Spleen (tissue), 7 donors: ENCODE measurements around the gene TADA2A.

Experiments used
- POLR2A ChIP-seq, 3 donors: fragments of 450-650 bp; IDR thresholded peaks; one replicate each; pipeline ENCODE4 v1.5.1; 2017; ENCODE audit warnings: antibody characterized with exemption in 3 of 3, mild to moderate bottlenecking in 1 of 3
- POLR2AphosphoS5 ChIP-seq, 3 donors: sonication (generic); formaldehyde crosslinking; IDR thresholded peaks; one replicate each; pipeline ENCODE4 v1.5.1; 2017; ENCODE audit warnings: antibody characterized with exemption in 3 of 3
- TF ChIP-seq, protein P1 (sequence below), 11 experiments: fragments of 200-600 bp in 7 of 11; fragments of 450-650 bp in 4 of 11; sonication (generic) in 4 of 11; IDR thresholded peaks in 8 of 11; conservative IDR thresholded peaks in 3 of 11; 1 replicate in 7 of 11; 2 replicates in 4 of 11; pipeline versions ENCODE4 v1.4.0 to v1.8.0; 2016 to 2021; ENCODE audit warnings: antibody characterized with exemption in 11 of 11, inconsistent platforms in 4 of 11, mild to moderate bottlenecking in 1 of 11
- donor health status: DM: no; HTN: no; CAD: no; lungs with moderate emphysema.
- donor health status: DM: no; HTN: no; CAD: no.
- donor health status: DM: no; HTN: no; CAD: no.

DNA sequence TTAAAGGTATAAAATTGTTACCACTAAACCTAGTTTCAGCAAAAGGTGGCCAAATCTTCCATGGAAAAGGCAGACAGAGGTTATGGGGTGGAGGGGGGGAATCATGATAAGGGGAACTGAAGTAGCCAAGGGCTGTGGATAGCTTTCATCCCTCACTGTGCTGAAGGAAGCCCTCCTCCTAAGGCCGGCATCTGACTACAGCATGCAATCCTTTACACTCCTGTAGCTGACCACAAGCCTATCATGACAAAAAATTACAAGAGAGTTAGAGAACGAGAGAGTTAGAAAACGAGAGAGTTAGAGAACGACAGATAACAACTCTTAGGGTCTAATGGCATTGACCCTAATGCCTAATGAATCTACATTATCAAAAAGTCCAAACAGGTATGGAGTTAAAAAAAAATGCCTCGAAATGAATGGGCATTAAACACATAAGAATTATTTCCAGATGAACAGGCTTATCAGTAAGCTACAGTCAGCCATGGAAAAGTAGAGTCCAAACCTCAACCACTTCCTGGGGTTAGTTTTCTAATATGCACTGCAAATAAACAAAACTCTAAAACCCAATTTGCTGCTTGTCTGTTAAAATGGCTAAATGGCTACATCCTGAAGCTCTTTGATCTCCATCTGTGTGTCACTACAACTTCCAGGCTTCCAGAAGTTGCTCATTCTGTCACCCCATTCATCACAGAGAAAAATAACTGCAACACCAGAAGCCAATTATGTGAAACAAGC is 112.7 kb downstream of the TADA2A start:
- TF ChIP-seq POLR2A (IDR thresholded peaks at IDR 0.05): no peak
- no peak for TF ChIP-seq POLR2AphosphoS5 (IDR thresholded peaks at IDR 0.05)
- TF ChIP-seq, protein P1, sequence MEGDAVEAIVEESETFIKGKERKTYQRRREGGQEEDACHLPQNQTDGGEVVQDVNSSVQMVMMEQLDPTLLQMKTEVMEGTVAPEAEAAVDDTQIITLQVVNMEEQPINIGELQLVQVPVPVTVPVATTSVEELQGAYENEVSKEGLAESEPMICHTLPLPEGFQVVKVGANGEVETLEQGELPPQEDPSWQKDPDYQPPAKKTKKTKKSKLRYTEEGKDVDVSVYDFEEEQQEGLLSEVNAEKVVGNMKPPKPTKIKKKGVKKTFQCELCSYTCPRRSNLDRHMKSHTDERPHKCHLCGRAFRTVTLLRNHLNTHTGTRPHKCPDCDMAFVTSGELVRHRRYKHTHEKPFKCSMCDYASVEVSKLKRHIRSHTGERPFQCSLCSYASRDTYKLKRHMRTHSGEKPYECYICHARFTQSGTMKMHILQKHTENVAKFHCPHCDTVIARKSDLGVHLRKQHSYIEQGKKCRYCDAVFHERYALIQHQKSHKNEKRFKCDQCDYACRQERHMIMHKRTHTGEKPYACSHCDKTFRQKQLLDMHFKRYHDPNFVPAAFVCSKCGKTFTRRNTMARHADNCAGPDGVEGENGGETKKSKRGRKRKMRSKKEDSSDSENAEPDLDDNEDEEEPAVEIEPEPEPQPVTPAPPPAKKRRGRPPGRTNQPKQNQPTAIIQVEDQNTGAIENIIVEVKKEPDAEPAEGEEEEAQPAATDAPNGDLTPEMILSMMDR (IDR thresholded peaks at IDR 0.05 in 8 of 11, conservative IDR thresholded peaks at IDR 0.05 in 3 of 11): no peak
